Mammary epithelial cell (primary cell): ENCODE measurements around the gene CITED4.

Source experiments
- EZH2 ChIP-seq: IDR thresholded peaks from 2 replicates; pipeline ENCODE4 v1.6.1; 2012; ENCODE audit warnings: low read length, inconsistent platforms, borderline replicate concordance
- TF ChIP-seq, protein P1 (sequence below), 2 donors: IDR thresholded peaks in 1 of 2; conservative IDR thresholded peaks in 1 of 2; 2 replicates each; pipeline ENCODE4 v1.5.1; 2011 to 2012; ENCODE audit warnings: inconsistent platforms in 2 of 2, low read length in 2 of 2, mild to moderate bottlenecking in 2 of 2, control low read depth in 1 of 2, low read depth in 1 of 2; ENCODE audit not compliant: insufficient read depth in 1 of 2; ENCODE audit errors: extremely low read depth in 1 of 2

- TF ChIP-seq, protein P1, sequence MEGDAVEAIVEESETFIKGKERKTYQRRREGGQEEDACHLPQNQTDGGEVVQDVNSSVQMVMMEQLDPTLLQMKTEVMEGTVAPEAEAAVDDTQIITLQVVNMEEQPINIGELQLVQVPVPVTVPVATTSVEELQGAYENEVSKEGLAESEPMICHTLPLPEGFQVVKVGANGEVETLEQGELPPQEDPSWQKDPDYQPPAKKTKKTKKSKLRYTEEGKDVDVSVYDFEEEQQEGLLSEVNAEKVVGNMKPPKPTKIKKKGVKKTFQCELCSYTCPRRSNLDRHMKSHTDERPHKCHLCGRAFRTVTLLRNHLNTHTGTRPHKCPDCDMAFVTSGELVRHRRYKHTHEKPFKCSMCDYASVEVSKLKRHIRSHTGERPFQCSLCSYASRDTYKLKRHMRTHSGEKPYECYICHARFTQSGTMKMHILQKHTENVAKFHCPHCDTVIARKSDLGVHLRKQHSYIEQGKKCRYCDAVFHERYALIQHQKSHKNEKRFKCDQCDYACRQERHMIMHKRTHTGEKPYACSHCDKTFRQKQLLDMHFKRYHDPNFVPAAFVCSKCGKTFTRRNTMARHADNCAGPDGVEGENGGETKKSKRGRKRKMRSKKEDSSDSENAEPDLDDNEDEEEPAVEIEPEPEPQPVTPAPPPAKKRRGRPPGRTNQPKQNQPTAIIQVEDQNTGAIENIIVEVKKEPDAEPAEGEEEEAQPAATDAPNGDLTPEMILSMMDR (conservative IDR thresholded peaks at IDR 0.05 in 1 of 2, IDR thresholded peaks at IDR 0.05 in 1 of 2; ENCODE audit: extremely low read depth in 1 of 2, insufficient read depth in 1 of 2, low read depth in 1 of 2, low read length in 2 of 2): no peak
- TF ChIP-seq EZH2: no peak
These were observed 25.9 kb downstream of the CITED4 start for GRCh38 chr1:40836283-40836682.
